ENCODE results near the gene SLC35A5. TPM values are rescaled to one million over a fixed set of nuclear protein-coding genes. Genes with fewer than 3 reads are reported as not detected.

SLC35A5 gene
- total and polyA plus RNA-seq, 2 of the 4 experiments (the other 2 are of a cell fraction), result 19.5 to 25.6 TPM

DNA sequence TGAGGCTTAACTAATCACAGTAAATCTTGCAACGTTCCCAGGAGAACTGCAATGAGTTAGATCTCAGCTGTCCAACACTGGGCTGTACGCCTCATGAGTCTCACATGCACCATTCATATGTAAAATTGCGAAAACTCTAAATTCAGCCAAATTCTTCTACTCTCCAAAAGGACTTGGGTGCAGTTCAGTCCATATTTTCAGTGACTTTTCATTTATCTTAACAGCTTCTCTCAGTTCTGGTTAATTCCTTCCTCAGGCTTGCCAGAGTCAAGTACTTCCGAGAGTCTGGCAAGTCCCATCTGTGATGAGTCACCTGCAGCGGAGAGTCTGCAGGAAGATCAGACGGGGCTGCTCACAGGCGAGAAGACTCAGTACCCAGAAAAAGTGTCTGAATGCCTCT lies 67.6 kb downstream of the SLC35A5 start:
- intact Hi-C loops (cut with micrococcal nuclease), result no loop called here
- H4K5ac ChIP-seq (ENCODE audit: low read depth, low read length), result no peak overlapping the region
- no peak overlapping the region for H2AFZ ChIP-seq (replicated peaks; ENCODE audit: low read length, poor library complexity)
- H2BK20ac ChIP-seq (ENCODE audit: low read depth, low read length), result no peak overlapping the region; the same call in 1 of the 2 replicates
- H3K23ac ChIP-seq (ENCODE audit: low read depth, low read length), result no peak overlapping the region
- in situ Hi-C loops (cut with MboI; ENCODE audit: low sequenced_read_pairs), result loop anchor here (25.0 kb wide), 1 partner anchor 658 kb away; no protein-coding TSS in a partner anchor
- H2AK5ac ChIP-seq (ENCODE audit: low read depth, low read length), result no peak overlapping the region
- ChIA-PET POLR2A (ENCODE audit: unreplicated experiment) (no interaction called here), CTCF (interaction anchor here (1.2 kb wide), 1 partner anchor 121 kb away, joined by 4 read pairs; no protein-coding TSS in a partner anchor)
- peaks cover 12% of the 10 kb centered on the region for H3K9me1 ChIP-seq (ENCODE audit: insufficient read depth, low read length)
- 0 out of 2 replicates have a peak overlapping the region, but pooled peaks have one; percentile 3 for H3K4ac ChIP-seq (ENCODE audit: low read depth, low read length)
- no peak overlapping the region for H3K56ac ChIP-seq (ENCODE audit: extremely low read depth, insufficient read depth, low read length)
- no peak overlapping the region for H3K27ac ChIP-seq (ENCODE audit: insufficient read depth, low read length)
- no peak overlapping the region for H2BK15ac ChIP-seq (ENCODE audit: low read depth, low read length)
- H3K4me2 ChIP-seq (ENCODE audit: low read depth, low read length), result peak overlapping the region; percentile 17; the same call in 1 of the 2 replicates
- H3K27me3 ChIP-seq (ENCODE audit: control insufficient read depth, insufficient read depth, low read length), result no peaks in the 10 kb centered on the region
- TF ChIP-seq, protein P1, sequence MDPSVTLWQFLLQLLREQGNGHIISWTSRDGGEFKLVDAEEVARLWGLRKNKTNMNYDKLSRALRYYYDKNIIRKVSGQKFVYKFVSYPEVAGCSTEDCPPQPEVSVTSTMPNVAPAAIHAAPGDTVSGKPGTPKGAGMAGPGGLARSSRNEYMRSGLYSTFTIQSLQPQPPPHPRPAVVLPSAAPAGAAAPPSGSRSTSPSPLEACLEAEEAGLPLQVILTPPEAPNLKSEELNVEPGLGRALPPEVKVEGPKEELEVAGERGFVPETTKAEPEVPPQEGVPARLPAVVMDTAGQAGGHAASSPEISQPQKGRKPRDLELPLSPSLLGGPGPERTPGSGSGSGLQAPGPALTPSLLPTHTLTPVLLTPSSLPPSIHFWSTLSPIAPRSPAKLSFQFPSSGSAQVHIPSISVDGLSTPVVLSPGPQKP (IDR thresholded peaks at IDR 0.05; ENCODE audit: borderline replicate concordance, low read depth, low read length), result no peak
- TF ChIP-seq, protein P2, sequence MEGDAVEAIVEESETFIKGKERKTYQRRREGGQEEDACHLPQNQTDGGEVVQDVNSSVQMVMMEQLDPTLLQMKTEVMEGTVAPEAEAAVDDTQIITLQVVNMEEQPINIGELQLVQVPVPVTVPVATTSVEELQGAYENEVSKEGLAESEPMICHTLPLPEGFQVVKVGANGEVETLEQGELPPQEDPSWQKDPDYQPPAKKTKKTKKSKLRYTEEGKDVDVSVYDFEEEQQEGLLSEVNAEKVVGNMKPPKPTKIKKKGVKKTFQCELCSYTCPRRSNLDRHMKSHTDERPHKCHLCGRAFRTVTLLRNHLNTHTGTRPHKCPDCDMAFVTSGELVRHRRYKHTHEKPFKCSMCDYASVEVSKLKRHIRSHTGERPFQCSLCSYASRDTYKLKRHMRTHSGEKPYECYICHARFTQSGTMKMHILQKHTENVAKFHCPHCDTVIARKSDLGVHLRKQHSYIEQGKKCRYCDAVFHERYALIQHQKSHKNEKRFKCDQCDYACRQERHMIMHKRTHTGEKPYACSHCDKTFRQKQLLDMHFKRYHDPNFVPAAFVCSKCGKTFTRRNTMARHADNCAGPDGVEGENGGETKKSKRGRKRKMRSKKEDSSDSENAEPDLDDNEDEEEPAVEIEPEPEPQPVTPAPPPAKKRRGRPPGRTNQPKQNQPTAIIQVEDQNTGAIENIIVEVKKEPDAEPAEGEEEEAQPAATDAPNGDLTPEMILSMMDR (conservative IDR thresholded peaks at IDR 0.05; ENCODE audit: low read depth, low read length), result no peak
- TF ChIP-seq CHD1 (IDR thresholded peaks at IDR 0.05; ENCODE audit: low read depth, low read length) (no peak), MAZ (IDR thresholded peaks at IDR 0.05; ENCODE audit: borderline replicate concordance, low read depth, low read length) (no peak), POLR2A (IDR thresholded peaks at IDR 0.05; ENCODE audit: low read depth, low read length) (no peak), RCOR1 (IDR thresholded peaks at IDR 0.05; ENCODE audit: insufficient replicate concordance, low read length) (no peak), CEBPB (IDR thresholded peaks at IDR 0.05; ENCODE audit: low read depth, low read length) (peak; percentile 30; the same call in 1 of the 2 replicates), BHLHE40 (IDR thresholded peaks at IDR 0.05; ENCODE audit: low read depth, low read length) (peak; percentile 37; the same call in 1 of the 2 replicates), MXI1 (IDR thresholded peaks at IDR 0.05; ENCODE audit: borderline replicate concordance, low read depth, low read length) (no peak), FOS (IDR thresholded peaks at IDR 0.05; ENCODE audit: low read depth, low read length) (peak; percentile 84), NFE2L2 (IDR thresholded peaks at IDR 0.05; ENCODE audit: low read depth, low read length) (no peak), SMC3 (IDR thresholded peaks at IDR 0.05; ENCODE audit: low read depth, low read length) (no peak), USF2 (IDR thresholded peaks at IDR 0.05; ENCODE audit: low read depth, low read length) (no peak), RAD21 (IDR thresholded peaks at IDR 0.05; ENCODE audit: low read length) (no peak), RFX5 (IDR thresholded peaks at IDR 0.05; ENCODE audit: low read depth, low read length) (no peak)
- peaks cover 20 to 33% of the 10 kb centered on the region in 2 experiments for H3K79me1 ChIP-seq (ENCODE audit: low read depth in 1 of 2, low read length in 2 of 2)
- H2BK5ac ChIP-seq (ENCODE audit: low read depth, low read length, poor library complexity, severe bottlenecking), result peak overlapping the region; percentile 3
- H3K18ac ChIP-seq (ENCODE audit: low read depth, low read length), result no peak overlapping the region
- H2AK9ac ChIP-seq (replicated peaks; ENCODE audit: low read depth, low read length, poor library complexity), result no peak overlapping the region
- no peak overlapping the region for H4K8ac ChIP-seq (ENCODE audit: low read depth in 2 of 2, low read length in 2 of 2)
- DNase-seq (peak; percentile 93), ATAC-seq (ENCODE audit: low read depth) (peak; percentile 80)
- dilution Hi-C loops (cut with HindIII; ENCODE audit: low sequenced_read_pairs, unreplicated experiment), result no loop called here
- H3K4me1 ChIP-seq (ENCODE audit: control insufficient read depth, insufficient read depth, low read length), result peaks cover 9% of the 10 kb centered on the region
- H2BK120ac ChIP-seq (ENCODE audit: low read depth, low read length), result no peak overlapping the region
- WGBS, 2 experiments (ENCODE audit: extremely low coverage in 2 of 2, insufficient read length in 1 of 2), result 18% methylated on average over 5 of the region's 7 CpGs; no CpG with 5 or more reads in 1 of the 2 experiments
- peaks cover 2% of the 10 kb centered on the region; the same call in 1 of the 2 replicates for H4K20me1 ChIP-seq (ENCODE audit: insufficient read depth, low read length)
- H3K9ac ChIP-seq (ENCODE audit: low read depth, low read length), result no peak overlapping the region
- H3K9me3 ChIP-seq (ENCODE audit: control insufficient read depth, insufficient read depth, low read length), result no peaks in the 10 kb centered on the region
- H3K4me3 ChIP-seq (ENCODE audit: insufficient read depth, low read depth, low read length), result no peak overlapping the region
- BruUV-seq (replicated peaks), result no TSS peak
- H4K91ac ChIP-seq (ENCODE audit: insufficient read depth, low read depth, low read length), result no peak overlapping the region
- peaks cover 7% of the 10 kb centered on the region for H3K36me3 ChIP-seq (ENCODE audit: control insufficient read depth, insufficient read depth, low read length)
- H3K14ac ChIP-seq (replicated peaks; ENCODE audit: low read depth, low read length), result 0 out of 2 replicates have a peak overlapping the region, but pooled peaks have one; percentile 29

All from IMR-90 (cell line).